Activated T-cell treated with anti-CD3 and anti-CD28 coated beads, Interleukin-2, amount 50 U/mL, for 24 hours (primary cell): ENCODE data around the gene BDH1.

ENCODE experiments used
- DNase-seq: peaks from one replicate; pipeline ENCODE4 v3.0.0-alpha.2; 2020
- H3K27ac Mint-ChIP-seq: 2 replicates; pipeline ENCODE4 v1.8.0; 2020; ENCODE audit warnings: mild to moderate bottlenecking, mixed read lengths
- H3K27me3 Mint-ChIP-seq: 2 replicates; pipeline ENCODE4 v1.8.0; 2020; ENCODE audit warnings: mixed read lengths
- H3K36me3 Mint-ChIP-seq: 2 replicates; pipeline ENCODE4 v1.8.0; 2020; ENCODE audit warnings: low read depth, mixed read lengths
- H3K4me1 Mint-ChIP-seq: 2 replicates; pipeline ENCODE4 v1.8.0; 2020; ENCODE audit warnings: low read depth, mixed read lengths
- H3K4me3 Mint-ChIP-seq: 2 replicates; pipeline ENCODE4 v1.8.0; 2020; ENCODE audit warnings: mild to moderate bottlenecking, moderate library complexity, mixed read lengths
- H3K9me3 Mint-ChIP-seq: 2 replicates; pipeline ENCODE4 v1.8.0; 2020; ENCODE audit warnings: mixed read lengths

The BDH1 gene

GRCh38 chr3:197503652-197504051, 52.1 kb downstream of the BDH1 start:
- Mint-ChIP-seq H3K4me1 (no peaks in the 10 kb centered on the region), H3K27me3 (no peaks in the 10 kb centered on the region), H3K27ac (no peak overlapping the region), H3K9me3 (no peaks in the 10 kb centered on the region), H3K4me3 (no peak overlapping the region), H3K36me3 (no peaks in the 10 kb centered on the region)
- DNase-seq: no peak

- no peak overlapping the region for H3K4me3 Mint-ChIP-seq
- H3K27me3 Mint-ChIP-seq: no peaks in the 10 kb centered on the region
- H3K4me1 Mint-ChIP-seq: no peaks in the 10 kb centered on the region
- no peaks in the 10 kb centered on the region for H3K36me3 Mint-ChIP-seq
- no peaks in the 10 kb centered on the region for H3K9me3 Mint-ChIP-seq
- no peak overlapping the region for H3K27ac Mint-ChIP-seq
- DNase-seq: peak; percentile 63
These were observed 53.7 kb downstream of the BDH1 start for GRCh38 chr3:197501879-197502620.

GRCh38 chr3:197501496-197501878, 54.3 kb downstream of the BDH1 start:
- Mint-ChIP-seq H3K4me3 (no peak overlapping the region), H3K9me3 (no peaks in the 10 kb centered on the region), H3K4me1 (no peaks in the 10 kb centered on the region), H3K36me3 (no peaks in the 10 kb centered on the region), H3K27ac (no peak overlapping the region), H3K27me3 (no peaks in the 10 kb centered on the region)
- DNase-seq: no peak

GRCh38 chr3:197500812-197501211, 55.0 kb downstream of the BDH1 start:
- Mint-ChIP-seq H3K27ac (no peak overlapping the region), H3K9me3 (no peaks in the 10 kb centered on the region), H3K27me3 (no peaks in the 10 kb centered on the region), H3K4me1 (no peaks in the 10 kb centered on the region), H3K36me3 (no peaks in the 10 kb centered on the region), H3K4me3 (no peak overlapping the region)
- DNase-seq: no peak

GRCh38 chr3:197499427-197499826, 56.3 kb downstream of the BDH1 start:
- Mint-ChIP-seq H3K27me3 (no peaks in the 10 kb centered on the region), H3K9me3 (no peaks in the 10 kb centered on the region), H3K36me3 (no peaks in the 10 kb centered on the region), H3K4me3 (no peak overlapping the region), H3K27ac (no peak overlapping the region), H3K4me1 (no peaks in the 10 kb centered on the region)
- no peak for DNase-seq

- Mint-ChIP-seq H3K4me1 (no peaks in the 10 kb centered on the region), H3K36me3 (no peaks in the 10 kb centered on the region), H3K27me3 (no peaks in the 10 kb centered on the region), H3K9me3 (no peaks in the 10 kb centered on the region), H3K4me3 (no peak overlapping the region), H3K27ac (no peak overlapping the region)
- no peak for DNase-seq
These were observed 57.1 kb downstream of the BDH1 start for GRCh38 chr3:197498499-197499241.

- Mint-ChIP-seq H3K4me3 (no peak overlapping the region), H3K9me3 (no peaks in the 10 kb centered on the region), H3K27me3 (no peaks in the 10 kb centered on the region), H3K36me3 (no peaks in the 10 kb centered on the region), H3K27ac (no peak overlapping the region), H3K4me1 (no peaks in the 10 kb centered on the region)
- DNase-seq: no peak
These were observed 59.0 kb downstream of the BDH1 start for GRCh38 chr3:197496746-197497125.

- Mint-ChIP-seq H3K9me3 (no peaks in the 10 kb centered on the region), H3K27me3 (no peaks in the 10 kb centered on the region), H3K4me1 (no peaks in the 10 kb centered on the region), H3K36me3 (no peaks in the 10 kb centered on the region), H3K4me3 (no peak overlapping the region), H3K27ac (no peak overlapping the region)
- DNase-seq: no peak
These were observed 59.6 kb downstream of the BDH1 start for GRCh38 chr3:197495999-197496745.

- H3K36me3 Mint-ChIP-seq: no peaks in the 10 kb centered on the region
These were observed 60.3 kb downstream of the BDH1 start for GRCh38 chr3:197495499-197495898.

GRCh38 chr3:197495059-197495455, 60.7 kb downstream of the BDH1 start:
- no peaks in the 10 kb centered on the region for H3K27me3 Mint-ChIP-seq
- DNase-seq: no peak
- no peak overlapping the region for H3K4me3 Mint-ChIP-seq
- no peaks in the 10 kb centered on the region for H3K9me3 Mint-ChIP-seq
- H3K4me1 Mint-ChIP-seq: no peaks in the 10 kb centered on the region
- no peaks in the 10 kb centered on the region for H3K36me3 Mint-ChIP-seq
- H3K27ac Mint-ChIP-seq: no peak overlapping the region

More at GRCh38 chr3:197495499-197495898, 60.3 kb downstream of the BDH1 start:
- no peaks in the 10 kb centered on the region for H3K4me1 Mint-ChIP-seq
- no peak overlapping the region for H3K27ac Mint-ChIP-seq
- H3K4me3 Mint-ChIP-seq: no peak overlapping the region
- H3K27me3 Mint-ChIP-seq: no peaks in the 10 kb centered on the region
- no peaks in the 10 kb centered on the region for H3K9me3 Mint-ChIP-seq
- DNase-seq: no peak

GRCh38 chr3:197494366-197495058, 61.3 kb downstream of the BDH1 start:
- no peaks in the 10 kb centered on the region for H3K36me3 Mint-ChIP-seq
- no peaks in the 10 kb centered on the region for H3K4me1 Mint-ChIP-seq
- H3K27ac Mint-ChIP-seq: no peak overlapping the region

GRCh38 chr3:197493049-197493448, 62.7 kb downstream of the BDH1 start:
- Mint-ChIP-seq H3K4me3 (no peak overlapping the region), H3K4me1 (no peaks in the 10 kb centered on the region), H3K27ac (no peak overlapping the region), H3K36me3 (no peaks in the 10 kb centered on the region), H3K9me3 (no peaks in the 10 kb centered on the region), H3K27me3 (no peaks in the 10 kb centered on the region)
- no peak for DNase-seq

More at GRCh38 chr3:197494366-197495058, 61.3 kb downstream of the BDH1 start:
- DNase-seq: no peak
- Mint-ChIP-seq H3K27me3 (no peaks in the 10 kb centered on the region), H3K4me3 (no peak overlapping the region), H3K9me3 (no peaks in the 10 kb centered on the region)

- Mint-ChIP-seq H3K27me3 (no peaks in the 10 kb centered on the region), H3K4me3 (no peak overlapping the region), H3K36me3 (no peaks in the 10 kb centered on the region), H3K4me1 (no peaks in the 10 kb centered on the region), H3K9me3 (no peaks in the 10 kb centered on the region), H3K27ac (no peak overlapping the region)
- DNase-seq: no peak
These were observed 63.7 kb downstream of the BDH1 start for GRCh38 chr3:197491923-197492664.

- H3K9me3 Mint-ChIP-seq: no peaks in the 10 kb centered on the region
- no peak overlapping the region for H3K4me3 Mint-ChIP-seq
- H3K36me3 Mint-ChIP-seq: no peaks in the 10 kb centered on the region
- H3K4me1 Mint-ChIP-seq: no peaks in the 10 kb centered on the region
- no peaks in the 10 kb centered on the region for H3K27me3 Mint-ChIP-seq
- DNase-seq: no peak
- no peak overlapping the region for H3K27ac Mint-ChIP-seq
These were observed 64.3 kb downstream of the BDH1 start for GRCh38 chr3:197491478-197491877.
